A549 (cell line): Measurements from ENCODE around the gene SGTA. TPM values are rescaled to one million over a fixed set of nuclear protein-coding genes. Genes with fewer than 3 reads are reported as not detected.

Source experiments
- ATAC-seq, 2 experiments: fragments of 200-7000 bp in 1 of 2; fragments of >200 bp in 1 of 2; cut with Nextera tagmentation in 1 of 2; cut with Tn5 transposase in 1 of 2; 3 replicates each; pipeline versions ENCODE4 v1.8.0 to v1.9.1; 2018 to 2020; ENCODE audit warnings: mild to moderate bottlenecking in 1 of 2, moderate library complexity in 1 of 2
- CTCF ChIA-PET: fragments of 300-600 bp; sonication (Branson Sonifier 250); formaldehyde crosslinking; extraction: SDS; loops from one replicate; lab custom pipeline; 2021; ENCODE audit warnings: antibody characterized with exemption, inconsistent platforms; lab: Yijun Ruan, JAX
- POLR2A ChIA-PET: fragments of 350-600 bp; formaldehyde crosslinking; extraction: SDS; loops from one replicate; lab custom pipeline; 2021; ENCODE audit warnings: antibody characterized with exemption, inconsistent platforms; lab: Yijun Ruan, JAX
- DNase-seq, 2 experiments: peaks; one replicate each; pipeline versions ENCODE4 v3.0.0 to v3.0.0-alpha.2; 2011 to 2016; ENCODE audit warnings: low read depth in 1 of 2, low spot score in 1 of 2
- FAIRE-seq: peaks from 2 replicates; lab custom pipeline; 2011; peaks lifted over from hg19 to GRCh38; lab: Jason Lieb, UNC
- H3K27ac ChIP-seq, 2 experiments: fragments of >200 bp; sonication (Bioruptor Twin); formaldehyde crosslinking; 3 replicates each; pipeline ENCODE4 v1.5.1; 2016 to 2017
- H3K4me1 ChIP-seq: fragments of >200 bp; sonication (Bioruptor Twin); formaldehyde crosslinking; 3 replicates; pipeline ENCODE4 v1.6.1; 2016
- H3K4me2 ChIP-seq: fragments of >200 bp; sonication (Bioruptor Twin); formaldehyde crosslinking; 3 replicates; pipeline ENCODE4 v1.6.1; 2016
- H3K4me3 ChIP-seq: fragments of >200 bp; sonication (Bioruptor Twin); formaldehyde crosslinking; 3 replicates; pipeline ENCODE4 v1.5.1; 2016
- H3K9me3 ChIP-seq: fragments of >200 bp; sonication (Bioruptor Twin); formaldehyde crosslinking; 3 replicates; pipeline ENCODE4 v1.6.1; 2016
- CBX2 ChIP-seq: fragments of 200-600 bp; sonication (generic); IDR thresholded peaks from 2 replicates; pipeline ENCODE4 v1.6.1; 2016; ENCODE audit warnings: low read depth, mild to moderate bottlenecking, borderline replicate concordance
- CHD4 ChIP-seq: fragments of 200-600 bp; sonication (generic); IDR thresholded peaks from 2 replicates; pipeline ENCODE4 v1.6.1; 2016; ENCODE audit warnings: antibody characterized with exemption, mild to moderate bottlenecking, borderline replicate concordance
- ELK1 ChIP-seq: fragments of 150-350 bp; IDR thresholded peaks from 2 replicates; pipeline ENCODE4 v1.6.1; 2014; ENCODE audit warnings: low read depth, mild to moderate bottlenecking, low read length
- EP300 ChIP-seq, 2 experiments: fragments of >200 bp; sonication (Bioruptor Twin); formaldehyde crosslinking; IDR thresholded peaks; 2 replicates in 1 of 2; 3 replicates in 1 of 2; pipeline ENCODE4 v1.6.1; 2016 to 2017
- FOSB ChIP-seq: fragments of 250-450 bp; sonication (Bioruptor Pico); IDR thresholded peaks from 2 replicates; pipeline ENCODE4 v1.5.0; 2020; ENCODE audit warnings: mild to moderate bottlenecking, moderate library complexity
- FOXS1 ChIP-seq: fragments of 250-450 bp; sonication (Bioruptor Pico); IDR thresholded peaks from 2 replicates; pipeline ENCODE4 v1.5.0; 2020; ENCODE audit warnings: mild to moderate bottlenecking, moderate library complexity
- GATA3 ChIP-seq: IDR thresholded peaks from 2 replicates; pipeline ENCODE4 v1.6.1; 2012; ENCODE audit warnings: borderline replicate concordance
- HOXA7 ChIP-seq: fragments of 250-450 bp; sonication (Bioruptor Pico); IDR thresholded peaks from 2 replicates; pipeline ENCODE4 v1.5.0; 2020; ENCODE audit warnings: mild to moderate bottlenecking, moderate library complexity
- HOXB13 ChIP-seq: fragments of 250-450 bp; sonication (Bioruptor Pico); IDR thresholded peaks from 2 replicates; pipeline ENCODE4 v1.5.0; 2020; ENCODE audit warnings: low read depth, mild to moderate bottlenecking, moderate library complexity
- JUNB ChIP-seq: fragments of >200 bp; sonication (Bioruptor Twin); formaldehyde crosslinking; IDR thresholded peaks from 2 replicates; pipeline ENCODE4 v1.6.1; 2016
- KDM5A ChIP-seq: fragments of 200-600 bp; sonication (generic); IDR thresholded peaks from 2 replicates; pipeline ENCODE4 v1.6.1; 2016; ENCODE audit warnings: antibody characterized with exemption, mild to moderate bottlenecking
- MAX ChIP-seq: IDR thresholded peaks from 2 replicates; pipeline ENCODE4 v1.6.1; 2012
- NR3C1 ChIP-seq: fragments of >200 bp; sonication (Bioruptor Twin); formaldehyde crosslinking; IDR thresholded peaks from 3 replicates; pipeline ENCODE4 v1.6.1; 2017
- PBX3 ChIP-seq: IDR thresholded peaks from 2 replicates; pipeline ENCODE4 v1.6.1; 2012
- PHF8 ChIP-seq: fragments of 200-600 bp; sonication (generic); IDR thresholded peaks from 2 replicates; pipeline ENCODE4 v1.6.1; 2016; ENCODE audit warnings: low read depth, mild to moderate bottlenecking, antibody characterized with exemption, moderate library complexity, borderline replicate concordance
- POLR2AphosphoS2 ChIP-seq: conservative IDR thresholded peaks from 2 replicates; pipeline ENCODE4 v1.6.1; 2012; ENCODE audit warnings: low read length, improper control_type of control experiment, inconsistent platforms
- RAD21 ChIP-seq, 2 experiments: fragments of >200 bp in 1 of 2; sonication (Bioruptor Twin) in 1 of 2; formaldehyde crosslinking in 1 of 2; IDR thresholded peaks in 1 of 2; conservative IDR thresholded peaks in 1 of 2; 2 replicates in 1 of 2; 3 replicates in 1 of 2; pipeline ENCODE4 v1.6.1; 2012 to 2018; ENCODE audit warnings: inconsistent platforms in 1 of 2
- RARB ChIP-seq: fragments of 250-450 bp; sonication (Bioruptor Pico); IDR thresholded peaks from 2 replicates; pipeline ENCODE4 v1.8.0; 2021; ENCODE audit warnings: mild to moderate bottlenecking, moderate library complexity
- REST ChIP-seq: fragments of 200-600 bp; sonication (generic); IDR thresholded peaks from 2 replicates; pipeline ENCODE4 v1.6.1; 2016; ENCODE audit warnings: antibody characterized with exemption, mild to moderate bottlenecking, moderate library complexity
- RNF2 ChIP-seq: fragments of 200-600 bp; sonication (generic); IDR thresholded peaks from 2 replicates; pipeline ENCODE4 v1.6.1; 2016; ENCODE audit warnings: low read depth, mild to moderate bottlenecking, antibody characterized with exemption, moderate library complexity, borderline replicate concordance
- SMC3 ChIP-seq: fragments of >200 bp; sonication (Bioruptor Twin); formaldehyde crosslinking; IDR thresholded peaks from 3 replicates; pipeline ENCODE4 v1.6.1; 2018; ENCODE audit warnings: inconsistent platforms
- SREBF2 ChIP-seq: fragments of 450-650 bp; IDR thresholded peaks from 2 replicates; pipeline ENCODE4 v1.6.1; 2014; ENCODE audit warnings: mild to moderate bottlenecking, moderate library complexity
- USF2 ChIP-seq: fragments of 450-650 bp; IDR thresholded peaks from 2 replicates; pipeline ENCODE4 v1.6.1; 2014; ENCODE audit warnings: antibody characterized with exemption
- ZNF302 ChIP-seq: fragments of 250-450 bp; sonication (Bioruptor Pico); IDR thresholded peaks from 2 replicates; pipeline ENCODE4 v1.9.0; 2021; ENCODE audit warnings: inconsistent platforms, mild to moderate bottlenecking, moderate library complexity
- ZSCAN20 ChIP-seq: fragments of 250-450 bp; sonication (Bioruptor Pico); IDR thresholded peaks from 2 replicates; pipeline ENCODE4 v1.8.0; 2022; ENCODE audit warnings: mild to moderate bottlenecking, moderate library complexity
- WGBS: methylation state at CpG from one replicate; pipeline ENCODE4 v1.1.6; 2017; ENCODE audit errors: missing lambda C conversion rate; 5-methylcytosine and 5-hydroxymethylcytosine counted together
- polyA plus RNA-seq, 4 experiments: library from polyadenylated mRNA; depleted of rRNA in 3 of 4; stranded (reverse); fragments of >200 nt; fragmentation: RNase III in 1 of 4; extraction: RNeasy Plus Mini Kit Qiagen cat#74134 plus additional on column Dnase treatment in 1 of 4; gene quantifications; 2 replicates in 3 of 4; 3 replicates in 1 of 4; pipeline ENCODE4 v1.2.3, GENCODE V29; 2011 to 2017
- TF ChIP-seq, protein P1 (sequence below): fragments of >200 bp; sonication (Bioruptor Twin); formaldehyde crosslinking; IDR thresholded peaks from 2 replicates; pipeline ENCODE4 v1.6.1; 2016
- TF ChIP-seq, protein P2 (sequence below): fragments of 250-450 bp; sonication (Bioruptor Pico); IDR thresholded peaks from 2 replicates; pipeline ENCODE4 v1.5.0; 2020; ENCODE audit warnings: low read depth, mild to moderate bottlenecking, moderate library complexity
- TF ChIP-seq, protein P3 (sequence below): fragments of >200 bp; sonication (Bioruptor Twin); formaldehyde crosslinking; IDR thresholded peaks from 3 replicates; pipeline ENCODE4 v1.6.1; 2016

Gene SGTA
- polyA plus RNA-seq, 2 of the 4 experiments (the other 2 are of a cell fraction): 39.1 to 48.0 TPM

DNA sequence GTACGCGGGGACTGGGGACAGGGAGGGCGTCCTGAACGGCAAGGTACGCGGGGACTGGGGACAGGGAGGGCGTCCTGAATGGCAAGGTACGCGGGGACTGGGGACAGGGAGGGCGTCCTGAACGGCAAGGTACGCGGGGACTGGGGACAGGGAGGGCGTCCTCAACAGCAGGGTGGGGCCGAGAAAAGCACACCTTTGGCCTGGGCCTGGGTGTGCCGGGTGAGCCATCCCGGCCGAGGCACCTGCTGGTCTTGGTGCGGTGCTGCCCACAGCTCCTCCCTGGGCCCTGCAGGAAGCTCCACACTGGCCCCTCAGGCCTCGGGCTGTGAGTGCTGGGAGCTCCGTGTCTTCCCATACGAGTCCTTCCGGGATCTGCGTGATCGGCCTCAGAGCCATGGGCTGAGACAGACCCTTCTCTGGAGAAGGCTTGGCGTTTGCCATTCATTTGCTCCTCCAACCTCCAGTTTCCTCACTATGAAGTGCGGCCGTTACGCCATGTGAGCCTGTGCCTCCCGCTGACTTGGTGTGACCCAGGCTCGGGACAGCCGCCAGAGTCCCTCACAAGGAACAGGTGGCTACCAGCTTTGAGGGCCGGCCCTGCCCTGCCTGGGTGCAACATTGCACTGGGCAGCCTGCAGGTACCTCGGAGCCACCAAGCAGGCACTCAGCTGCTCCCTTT, 28.8 kb upstream of the SGTA start:
- CTCF ChIA-PET: no interaction called here
- H3K4me2 ChIP-seq: no peak overlapping the region
- no peaks in the 10 kb centered on the region for H3K4me1 ChIP-seq
- WGBS: 79% methylated on average over 7 of the region's 34 CpGs
- TF ChIP-seq PHF8 (no peak), USF2 (no peak), KDM5A (no peak), MAX (no peak), JUNB (no peak), FOSB (CRISPR knock-in tag) (no peak), FOXS1 (CRISPR knock-in tag) (no peak), SREBF2 (no peak), HOXB13 (CRISPR knock-in tag) (no peak), ELK1 (no peak), EP300 (IDR thresholded peaks at IDR 0.05) (no peak), ZSCAN20 (CRISPR knock-in tag) (no peak), GATA3 (no peak)
- TF ChIP-seq, protein P1, sequence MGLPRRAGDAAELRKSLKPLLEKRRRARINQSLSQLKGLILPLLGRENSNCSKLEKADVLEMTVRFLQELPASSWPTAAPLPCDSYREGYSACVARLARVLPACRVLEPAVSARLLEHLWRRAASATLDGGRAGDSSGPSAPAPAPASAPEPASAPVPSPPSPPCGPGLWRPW: no peak
- TF ChIP-seq, protein P2, sequence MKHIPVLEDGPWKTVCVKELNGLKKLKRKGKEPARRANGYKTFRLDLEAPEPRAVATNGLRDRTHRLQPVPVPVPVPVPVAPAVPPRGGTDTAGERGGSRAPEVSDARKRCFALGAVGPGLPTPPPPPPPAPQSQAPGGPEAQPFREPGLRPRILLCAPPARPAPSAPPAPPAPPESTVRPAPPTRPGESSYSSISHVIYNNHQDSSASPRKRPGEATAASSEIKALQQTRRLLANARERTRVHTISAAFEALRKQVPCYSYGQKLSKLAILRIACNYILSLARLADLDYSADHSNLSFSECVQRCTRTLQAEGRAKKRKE: no peak
- TF ChIP-seq, all 56 proteins: peak for 0
- POLR2A ChIA-PET: no interaction called here
- no peak for FAIRE-seq
- Histone ChIP-seq H3K4me3 (no peak overlapping the region), H3K27ac (no peak overlapping the region), H3K9me3 (no peaks in the 10 kb centered on the region)
- no peak for ATAC-seq
- no peak for DNase-seq

DNA sequence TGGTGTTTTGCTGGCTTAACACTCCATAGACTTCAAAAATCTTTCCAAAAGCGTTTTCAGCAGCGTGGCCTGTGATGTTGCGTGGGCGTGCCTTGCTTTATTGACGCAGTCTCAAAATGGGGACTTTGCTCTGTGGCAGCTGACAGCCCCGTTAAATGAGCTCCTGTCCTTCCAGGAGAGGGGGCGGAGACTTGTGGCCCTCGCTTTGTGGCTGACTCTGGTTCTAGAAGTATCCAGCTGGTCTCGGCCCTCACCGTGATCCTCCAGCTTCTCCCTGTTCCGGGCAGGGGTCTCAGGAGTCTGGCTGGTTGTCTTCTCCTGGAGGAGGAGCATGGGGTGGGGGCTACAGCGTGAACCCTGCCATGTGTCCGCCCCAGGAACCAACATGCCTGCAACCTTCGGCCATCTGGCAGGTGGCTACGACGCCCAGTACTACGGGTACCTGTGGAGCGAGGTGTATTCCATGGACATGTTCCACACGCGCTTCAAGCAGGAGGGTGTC, 28.2 kb upstream of the SGTA start:
- Histone ChIP-seq H3K9me3 (no peaks in the 10 kb centered on the region), H3K27ac (no peak overlapping the region), H3K4me1 (no peaks in the 10 kb centered on the region), H3K4me3 (no peak overlapping the region), H3K4me2 (no peak overlapping the region)
- ChIA-PET POLR2A (no interaction called here), CTCF (interaction anchor here (1.2 to 1.4 kb wide), 2 partner anchors 8 to 11 kb away, joined by 3 to 7 read pairs; no protein-coding TSS in a partner anchor)
- ATAC-seq (no peak), DNase-seq (no peak), FAIRE-seq (no peak)
- WGBS: 95% methylated on average over 17 of the region's 20 CpGs
- TF ChIP-seq REST (no peak), RARB (CRISPR knock-in tag) (no peak), ZNF302 (CRISPR knock-in tag) (no peak), HOXA7 (CRISPR knock-in tag) (no peak), POLR2AphosphoS2 (no peak), CHD4 (no peak), MAX (no peak), EP300 (IDR thresholded peaks at IDR 0.05) (no peak), SMC3 (no peak), NR3C1 (no peak), RNF2 (no peak), PBX3 (no peak), CBX2 (no peak), RAD21 (conservative IDR thresholded peaks at IDR 0.05 in 1 of 2, IDR thresholded peaks at IDR 0.05 in 1 of 2) (no peak)
- TF ChIP-seq, protein P3, sequence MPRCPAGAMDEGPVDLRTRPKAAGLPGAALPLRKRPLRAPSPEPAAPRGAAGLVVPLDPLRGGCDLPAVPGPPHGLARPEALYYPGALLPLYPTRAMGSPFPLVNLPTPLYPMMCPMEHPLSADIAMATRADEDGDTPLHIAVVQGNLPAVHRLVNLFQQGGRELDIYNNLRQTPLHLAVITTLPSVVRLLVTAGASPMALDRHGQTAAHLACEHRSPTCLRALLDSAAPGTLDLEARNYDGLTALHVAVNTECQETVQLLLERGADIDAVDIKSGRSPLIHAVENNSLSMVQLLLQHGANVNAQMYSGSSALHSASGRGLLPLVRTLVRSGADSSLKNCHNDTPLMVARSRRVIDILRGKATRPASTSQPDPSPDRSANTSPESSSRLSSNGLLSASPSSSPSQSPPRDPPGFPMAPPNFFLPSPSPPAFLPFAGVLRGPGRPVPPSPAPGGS: no peak
